ENCODE data around the gene EID2B.

The EID2B gene

DNA sequence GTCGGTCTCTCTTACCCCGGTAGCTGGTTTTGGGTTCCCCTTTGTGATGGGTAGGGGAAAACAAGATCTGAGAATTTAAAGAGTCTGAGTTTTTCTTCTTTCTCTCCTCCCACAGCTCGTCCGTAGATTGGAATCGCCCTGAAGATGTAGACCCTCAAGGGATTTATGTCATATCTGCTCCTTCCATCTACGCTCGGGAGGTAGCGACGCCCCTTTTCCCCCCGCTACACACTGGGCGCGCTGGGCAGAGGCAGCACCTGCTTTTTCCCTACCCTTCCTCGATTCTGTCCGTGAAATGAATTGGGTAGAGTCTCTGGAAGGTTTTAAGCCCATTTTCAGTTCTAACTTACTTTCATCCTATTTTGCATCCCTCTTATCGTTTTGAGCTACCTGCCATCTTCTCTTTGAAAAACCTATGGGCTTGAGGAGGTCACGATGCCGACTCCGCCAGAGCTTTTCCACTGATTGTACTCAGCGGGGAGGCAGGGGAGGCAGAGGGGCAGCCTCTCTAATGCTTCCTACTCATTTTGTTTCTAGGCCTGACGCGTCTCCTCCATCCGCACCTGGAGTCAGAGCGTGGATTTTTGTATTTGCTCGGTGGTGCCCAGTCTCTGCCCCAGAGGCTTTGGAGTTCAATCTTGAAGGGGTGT is 24.8 kb downstream of the EID2B start:
- H3K4me3 ChIP-seq (ENCODE audit: low read depth, low read length) = no peak overlapping the region; the same call in 1 of the 2 replicates
- no peak for TF ChIP-seq CTCF (IDR thresholded peaks at IDR 0.05; ENCODE audit: low read depth, low read length)

DNA sequence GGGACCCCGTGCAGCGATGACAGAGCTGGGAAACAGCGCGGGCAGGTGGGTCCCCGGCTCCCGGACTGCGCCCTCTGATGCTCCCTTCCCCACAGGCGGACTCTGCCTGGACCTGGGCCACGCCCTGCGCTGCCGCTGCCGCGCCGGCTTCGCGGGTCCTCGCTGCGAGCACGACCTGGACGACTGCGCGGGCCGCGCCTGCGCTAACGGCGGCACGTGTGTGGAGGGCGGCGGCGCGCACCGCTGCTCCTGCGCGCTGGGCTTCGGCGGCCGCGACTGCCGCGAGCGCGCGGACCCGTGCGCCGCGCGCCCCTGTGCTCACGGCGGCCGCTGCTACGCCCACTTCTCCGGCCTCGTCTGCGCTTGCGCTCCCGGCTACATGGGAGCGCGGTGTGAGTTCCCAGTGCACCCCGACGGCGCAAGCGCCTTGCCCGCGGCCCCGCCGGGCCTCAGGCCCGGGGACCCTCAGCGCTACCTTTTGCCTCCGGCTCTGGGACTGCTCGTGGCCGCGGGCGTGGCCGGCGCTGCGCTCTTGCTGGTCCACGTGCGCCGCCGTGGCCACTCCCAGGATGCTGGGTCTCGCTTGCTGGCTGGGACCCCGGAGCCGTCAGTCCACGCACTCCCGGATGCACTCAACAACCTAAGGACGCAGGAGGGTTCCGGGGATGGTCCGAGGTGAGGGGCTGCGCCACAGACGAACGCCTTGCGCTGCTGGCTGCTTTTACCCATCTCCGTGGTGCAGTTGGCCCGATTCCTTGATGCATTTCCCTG is 25.5 kb downstream of the EID2B start:
- peak overlapping the region; percentile 33 for H3K4me3 ChIP-seq (ENCODE audit: low read depth, low read length)
- no peak for TF ChIP-seq CTCF (IDR thresholded peaks at IDR 0.05; ENCODE audit: low read depth, low read length)

DNA sequence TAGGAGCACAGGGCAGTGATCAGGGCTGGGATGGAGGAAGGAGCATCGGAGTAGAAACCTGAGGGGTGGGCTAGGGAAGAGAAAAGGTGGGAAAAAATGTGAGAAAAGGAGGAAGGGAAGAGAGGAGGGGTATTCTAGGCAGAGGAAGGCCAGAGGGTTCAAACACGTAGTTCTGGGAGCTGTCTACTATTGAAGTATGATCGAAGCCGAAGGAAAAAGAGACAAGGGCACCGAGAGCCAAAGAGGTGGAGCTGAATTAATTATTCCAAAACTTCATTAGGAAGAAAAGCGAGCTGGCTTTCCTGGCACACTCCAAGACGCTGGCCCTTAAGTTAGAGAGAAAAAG is 26.1 kb downstream of the EID2B start:
- no peak for TF ChIP-seq CTCF (IDR thresholded peaks at IDR 0.05; ENCODE audit: low read depth, low read length)
- H3K4me3 ChIP-seq (ENCODE audit: low read depth, low read length) = no peak overlapping the region

GRCh38 chr19:39502640-39503417 is 29.8 kb downstream of the EID2B start:
- H3K4me3 ChIP-seq (ENCODE audit: low read depth, low read length) = no peak overlapping the region
- peak; percentile 51 for TF ChIP-seq CTCF (IDR thresholded peaks at IDR 0.05; ENCODE audit: low read depth, low read length)

DNA sequence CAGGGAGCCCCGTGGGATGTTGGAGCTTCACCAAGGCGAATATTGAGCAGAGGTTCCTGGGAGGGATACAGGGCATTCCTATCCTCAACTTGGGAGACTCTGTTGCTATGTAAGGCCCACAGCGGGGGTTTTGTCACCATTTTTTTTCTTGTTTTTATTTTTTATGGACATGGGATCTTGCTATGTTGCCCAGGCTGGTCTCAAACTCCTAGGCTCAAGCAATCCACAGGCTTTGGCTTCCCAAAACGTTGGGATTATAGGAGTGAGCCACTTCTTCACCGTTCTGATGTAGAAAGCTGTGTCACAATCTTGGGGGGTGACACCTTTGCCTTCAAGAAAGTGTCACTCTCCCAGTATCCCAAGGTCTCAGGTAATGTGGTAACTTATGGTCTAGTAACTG is 31.3 kb downstream of the EID2B start:
- no peak for TF ChIP-seq CTCF (IDR thresholded peaks at IDR 0.05; ENCODE audit: low read depth, low read length)
- no peak overlapping the region for H3K4me3 ChIP-seq (ENCODE audit: low read depth, low read length)

DNA sequence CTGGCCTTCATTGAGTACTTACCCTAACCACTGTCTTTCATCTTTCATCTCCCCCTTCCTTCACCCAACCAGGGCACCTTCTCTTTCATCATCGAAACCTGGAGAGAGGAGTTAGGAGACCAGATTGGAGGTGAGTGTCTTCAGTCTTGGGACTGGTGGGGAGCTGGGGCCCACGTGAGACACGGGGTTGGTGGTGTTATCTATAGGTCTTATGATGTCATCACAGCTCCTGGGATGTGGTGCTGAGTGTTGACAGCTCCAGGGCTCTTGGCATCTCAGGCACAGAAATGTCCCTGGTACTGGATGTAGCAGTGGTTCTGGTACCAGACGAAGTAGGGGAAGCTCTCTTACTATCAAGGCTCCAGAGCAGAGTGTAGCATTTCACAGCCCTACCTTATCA is 32.1 kb downstream of the EID2B start:
- TF ChIP-seq CTCF (IDR thresholded peaks at IDR 0.05; ENCODE audit: low read depth, low read length) = no peak
- H3K4me3 ChIP-seq (ENCODE audit: low read depth, low read length) = no peak overlapping the region

DNA sequence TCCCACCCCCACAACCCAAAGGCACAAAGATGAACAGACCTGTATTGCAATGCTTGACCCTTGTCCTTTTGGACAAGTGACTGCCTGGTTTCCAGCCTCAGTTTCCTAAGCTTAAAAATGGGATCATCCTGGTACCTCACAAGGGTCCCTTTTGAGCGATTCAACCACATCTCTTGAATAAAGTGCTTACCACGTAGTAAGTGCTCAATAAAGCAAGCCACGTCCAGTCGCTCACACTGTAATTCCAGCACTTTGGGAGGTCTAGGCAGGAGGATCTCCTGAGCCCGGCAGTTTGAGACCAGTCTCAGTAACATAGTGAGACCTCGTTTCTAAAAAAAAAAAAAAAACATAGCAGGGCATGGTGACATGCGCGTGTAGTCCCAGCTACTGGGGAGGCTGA is 32.7 kb downstream of the EID2B start:
- TF ChIP-seq CTCF (IDR thresholded peaks at IDR 0.05; ENCODE audit: low read depth, low read length) = no peak
- no peak overlapping the region for H3K4me3 ChIP-seq (ENCODE audit: low read depth, low read length)

All from WI38 (cell line).